HG03432 (cell line): ENCODE results near the gene TSHZ2.
"Not testable (repeated sequence)": the region's sequence is repeated elsewhere in the genome, so short reads cannot be mapped to it uniquely, and the experiment has no call there.

ENCODE experiments used
- ATAC-seq: cut with Tn5 transposase; IDR thresholded peaks from one replicate; pipeline ENCODE4 v1.9.1; 2021; ENCODE audit warnings: mild to moderate bottlenecking, moderate library complexity; ENCODE audit not compliant: unreplicated experiment

Gene TSHZ2

DNA sequence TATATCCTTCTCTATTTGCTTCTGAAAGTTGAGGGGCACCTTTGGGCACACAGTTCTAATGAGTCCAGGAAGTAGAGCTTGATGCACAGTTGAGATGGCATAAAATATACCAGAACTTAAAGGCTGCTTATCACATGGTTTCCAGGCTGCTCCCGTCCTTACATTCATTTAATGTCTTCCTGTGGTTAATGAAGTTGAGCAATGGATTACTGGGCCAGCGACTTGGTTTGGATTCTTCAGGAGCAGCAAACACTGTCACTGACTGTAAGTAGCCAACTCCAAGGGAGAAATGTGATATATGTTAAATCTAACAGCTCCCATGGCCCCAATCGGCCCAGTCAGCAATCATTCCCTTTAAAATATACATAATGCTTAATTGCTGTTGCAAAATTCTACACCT lies 9.0 kb upstream of the TSHZ2 start:
- ATAC-seq: no peak

DNA sequence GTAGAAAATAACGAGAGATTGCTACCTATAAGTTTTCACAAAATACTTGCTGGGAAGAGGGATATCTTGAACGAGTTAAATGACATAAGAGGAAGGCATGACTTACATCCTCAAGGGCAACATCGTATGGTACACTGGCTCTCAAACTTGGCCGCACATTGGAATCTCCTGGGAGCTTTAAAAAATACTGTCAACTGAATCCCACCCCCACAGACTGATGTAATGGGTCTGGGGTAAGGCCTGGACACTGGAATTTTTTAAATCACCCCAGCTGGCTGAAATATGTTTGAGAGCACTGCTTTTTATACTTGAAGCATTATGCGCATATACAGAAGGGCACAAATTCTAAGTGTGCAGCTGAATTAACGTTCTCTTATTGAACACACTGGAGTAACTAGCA lies 8.0 kb upstream of the TSHZ2 start:
- ATAC-seq: no peak

DNA sequence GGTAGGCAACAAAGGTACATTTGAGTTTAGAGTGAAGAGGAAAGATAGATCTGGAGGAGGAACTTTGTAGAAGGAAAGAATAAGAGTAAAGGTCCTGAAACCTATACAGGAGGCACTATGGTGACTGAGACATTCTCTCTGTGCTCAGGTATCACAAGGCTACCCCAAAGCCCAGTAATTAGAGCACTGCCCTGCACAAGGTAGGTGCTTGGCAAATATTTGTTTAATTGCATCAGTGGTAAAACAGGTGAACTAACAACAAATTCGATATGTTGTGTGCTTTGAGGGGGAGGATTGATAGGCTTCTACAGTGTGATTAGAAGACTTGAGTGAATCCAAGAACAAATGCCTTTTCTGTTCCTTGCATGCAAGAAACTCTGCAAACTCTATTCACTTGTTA lies 6.8 kb upstream of the TSHZ2 start:
- ATAC-seq: no peak

DNA sequence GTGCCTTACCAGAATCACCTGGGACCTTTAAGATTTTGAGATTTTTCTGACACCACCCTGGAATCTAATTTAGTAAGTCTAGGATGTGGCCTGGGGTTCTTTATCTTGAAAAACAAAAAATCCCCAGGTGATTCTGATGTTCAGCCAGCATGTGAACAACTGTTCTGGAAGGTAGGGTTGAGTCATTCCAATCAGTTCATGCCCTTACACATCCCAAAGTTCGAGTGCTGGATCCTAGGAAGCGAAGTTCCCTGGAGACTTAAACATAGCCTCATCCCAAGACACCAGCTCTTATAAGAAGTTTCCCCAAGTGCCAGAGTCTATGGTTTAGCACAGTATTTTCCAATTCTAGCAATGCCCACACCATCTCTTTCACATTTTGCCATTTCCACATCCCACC lies 6.3 kb upstream of the TSHZ2 start:
- ATAC-seq: no peak

DNA sequence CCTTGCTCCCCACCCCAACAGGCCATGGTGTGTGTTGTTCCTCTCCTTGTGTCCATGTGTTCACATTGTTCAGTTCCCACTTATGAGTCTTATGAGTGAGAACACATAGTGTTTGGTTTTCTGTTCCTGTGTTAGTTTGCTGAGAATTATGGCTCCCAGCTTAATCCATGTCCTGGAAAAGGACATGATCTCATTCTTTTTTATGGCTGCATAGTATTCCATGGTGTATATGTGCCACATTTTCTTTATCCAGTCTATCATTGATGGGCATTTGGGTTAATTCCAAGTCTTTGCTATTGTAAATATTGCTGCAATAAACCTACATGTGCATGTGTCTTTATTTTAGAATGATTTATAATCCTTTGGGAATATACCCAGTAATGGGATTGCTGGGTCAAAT lies 5.6 kb upstream of the TSHZ2 start:
- not testable (repeated sequence) for ATAC-seq

DNA sequence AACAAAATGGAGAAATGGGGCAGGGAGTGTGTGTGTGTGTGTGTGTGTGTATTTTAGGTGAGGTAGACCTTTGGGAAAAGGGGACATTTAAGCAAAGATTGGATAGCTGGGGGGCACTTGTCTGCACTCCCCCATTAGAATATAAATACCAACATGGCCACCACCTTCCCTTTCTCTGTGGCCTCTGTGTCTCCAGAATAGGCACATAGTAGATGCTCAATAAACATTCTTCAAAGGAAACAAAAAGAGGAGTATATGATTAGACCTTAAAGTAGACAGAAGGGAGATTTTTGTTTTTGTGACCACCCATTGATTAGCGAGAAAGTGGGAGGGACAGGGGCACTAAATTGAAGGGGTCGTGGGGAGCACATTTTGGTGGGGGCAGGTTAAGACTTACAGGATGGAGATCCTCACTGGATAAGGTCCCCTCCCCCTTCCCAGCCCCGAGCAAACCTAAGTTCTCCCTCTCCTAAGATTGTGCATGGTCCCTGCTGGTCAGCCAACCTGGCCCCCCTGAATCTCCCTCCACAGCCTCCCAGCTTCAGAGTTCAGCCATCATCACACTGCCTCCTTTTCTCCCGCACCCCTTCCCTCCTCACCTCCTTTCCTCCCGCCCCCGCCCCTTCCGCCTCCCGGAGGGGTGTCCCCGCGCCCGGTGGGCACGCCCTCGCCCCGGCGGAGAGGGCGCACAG lies 514 bp upstream of the TSHZ2 start:
- no peak for ATAC-seq

DNA sequence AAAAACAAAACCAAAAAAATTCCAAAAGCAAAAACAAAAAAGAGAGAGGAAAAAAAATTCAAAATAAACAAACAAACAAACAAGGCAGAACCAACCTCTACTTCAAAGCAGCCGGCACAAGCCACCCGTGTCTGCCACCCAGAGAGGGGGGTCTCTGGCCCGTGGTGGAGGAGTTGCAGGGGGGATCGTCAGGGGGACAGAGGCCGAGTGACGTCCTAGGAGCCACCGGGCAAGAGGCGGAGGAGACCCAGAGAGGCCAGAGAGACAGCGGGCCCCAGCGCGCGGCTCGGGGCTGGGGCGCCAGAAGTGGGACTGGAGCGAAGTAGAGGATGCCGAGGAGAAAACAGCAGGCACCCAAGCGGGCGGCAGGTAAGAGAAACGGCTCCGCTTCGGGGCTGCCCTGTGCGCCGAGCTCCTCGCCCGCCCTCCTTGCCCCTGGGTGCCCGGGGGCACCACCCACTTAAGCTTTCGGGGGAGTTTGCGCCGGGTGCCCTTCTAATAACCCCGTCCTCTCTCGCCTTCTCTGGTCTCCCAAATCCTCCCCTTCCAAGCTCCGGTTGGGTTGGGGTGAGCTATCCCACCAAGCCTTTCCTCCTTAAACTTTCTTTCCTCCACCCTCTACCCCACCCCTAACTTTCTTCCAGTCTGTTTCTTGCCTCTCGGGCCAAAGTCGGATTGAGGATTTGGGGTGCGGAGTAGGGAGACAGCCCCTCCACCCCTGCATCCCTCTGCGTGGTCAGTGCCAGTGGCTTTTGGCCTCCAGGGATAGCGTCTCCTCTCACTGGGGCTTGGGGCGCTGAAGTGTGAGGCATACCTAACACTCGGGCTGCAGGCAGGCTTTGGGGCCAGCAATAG lies 1.0 kb downstream of the TSHZ2 start:
- ATAC-seq: no peak

DNA sequence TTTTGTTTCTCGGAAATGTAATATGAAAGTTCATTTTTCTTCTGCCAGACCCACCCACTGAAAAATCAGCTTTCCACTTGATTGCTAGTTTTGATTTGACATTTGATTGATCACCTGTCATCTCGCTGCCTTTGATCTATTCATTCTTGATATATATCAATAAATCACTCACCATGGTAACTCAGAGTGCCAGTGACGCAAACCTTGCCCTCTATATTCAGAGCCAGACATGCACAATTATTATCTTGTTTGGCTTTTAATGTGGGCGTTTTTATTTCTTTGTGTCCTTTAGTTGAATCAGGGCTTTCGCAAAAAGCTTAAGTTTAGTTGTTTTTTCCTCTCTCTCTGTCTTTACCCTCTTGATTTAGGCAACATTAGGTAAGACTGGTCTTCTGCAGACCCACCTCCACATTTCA lies 2.0 kb downstream of the TSHZ2 start:
- no peak for ATAC-seq

DNA sequence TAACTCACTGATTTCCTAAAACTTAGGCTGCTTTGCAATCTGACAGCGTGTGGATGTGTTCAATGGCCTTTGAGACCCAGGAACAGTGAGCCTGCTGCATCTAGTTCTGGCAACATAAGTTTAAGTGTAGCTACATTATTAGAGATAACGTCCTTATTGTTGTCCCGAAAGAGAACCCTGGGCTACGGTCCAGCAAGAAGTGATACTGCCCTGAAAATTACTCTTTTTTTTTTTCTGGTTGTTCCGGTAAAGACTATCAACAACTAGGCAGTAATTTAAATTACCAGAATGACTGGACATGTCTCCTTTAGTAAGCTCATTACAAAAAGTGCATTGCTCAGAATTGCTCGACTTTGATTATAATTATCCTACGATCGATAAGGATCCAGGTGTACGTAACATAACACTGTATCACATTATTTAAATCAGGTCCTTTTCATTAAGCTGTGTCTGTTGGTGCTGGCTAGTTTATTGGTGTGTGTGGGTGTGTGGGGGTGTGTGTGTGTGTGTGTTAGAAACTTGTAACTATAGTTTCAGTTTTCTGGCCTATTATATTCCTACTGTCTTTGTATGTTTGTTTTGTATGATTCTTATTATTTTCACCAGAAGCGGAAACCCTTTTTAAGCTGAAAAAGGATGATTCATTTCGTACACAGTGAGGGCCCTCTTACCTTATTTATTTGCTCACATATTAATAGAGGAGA lies 3.0 kb downstream of the TSHZ2 start:
- ATAC-seq: no peak

DNA sequence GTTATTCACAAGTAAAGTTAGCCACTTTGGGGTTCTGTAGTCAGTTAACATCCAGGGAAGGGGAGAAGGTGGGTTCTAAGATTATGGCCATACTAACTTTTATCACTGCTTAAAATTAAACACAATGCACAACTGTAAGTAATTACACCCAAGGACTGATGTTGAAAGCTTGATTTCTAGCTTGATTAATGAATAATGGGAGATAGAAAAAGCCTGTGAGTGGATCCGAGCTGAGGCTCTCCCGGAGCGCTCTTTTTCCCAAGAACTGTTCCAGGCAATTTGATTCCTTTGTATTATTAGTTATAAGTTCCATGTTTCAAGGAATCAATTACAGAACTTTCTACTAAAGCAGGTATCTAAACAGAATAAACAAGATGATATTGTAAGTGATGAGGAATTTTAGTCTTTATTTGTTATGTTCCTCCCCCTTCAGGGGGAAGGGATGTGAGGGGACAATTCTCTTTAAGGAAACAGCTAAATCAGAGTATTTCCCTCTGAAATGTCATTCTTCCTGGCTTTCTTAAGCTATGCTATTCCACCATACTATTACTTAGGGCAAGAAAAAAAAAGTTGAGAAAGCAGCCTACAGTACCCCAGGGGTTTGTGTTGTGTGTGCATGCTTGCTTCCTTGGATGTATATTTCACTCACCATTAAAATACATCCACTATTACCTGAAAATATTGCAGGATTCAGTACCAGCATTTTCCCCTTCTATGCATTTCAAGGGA lies 3.8 kb downstream of the TSHZ2 start:
- no peak for ATAC-seq

DNA sequence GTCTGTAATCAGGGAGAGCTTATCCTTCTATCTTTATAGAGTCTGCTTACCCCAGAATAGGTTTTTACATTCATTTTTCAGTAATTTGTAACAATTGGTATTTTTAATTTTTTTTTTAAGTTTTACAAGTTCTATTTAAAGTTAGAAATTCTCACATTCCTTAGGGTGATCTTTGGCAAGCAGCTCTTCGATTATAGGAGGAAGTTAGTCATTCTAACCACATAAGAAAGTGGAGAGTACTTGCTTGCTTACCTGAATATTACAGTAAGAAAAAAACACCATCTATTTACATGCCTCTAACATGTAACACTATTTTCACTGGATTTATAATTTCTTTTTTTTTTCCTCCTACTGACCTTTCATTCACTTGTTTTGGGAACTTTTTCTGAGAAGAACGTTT lies 6.7 kb downstream of the TSHZ2 start:
- no peak for ATAC-seq

DNA sequence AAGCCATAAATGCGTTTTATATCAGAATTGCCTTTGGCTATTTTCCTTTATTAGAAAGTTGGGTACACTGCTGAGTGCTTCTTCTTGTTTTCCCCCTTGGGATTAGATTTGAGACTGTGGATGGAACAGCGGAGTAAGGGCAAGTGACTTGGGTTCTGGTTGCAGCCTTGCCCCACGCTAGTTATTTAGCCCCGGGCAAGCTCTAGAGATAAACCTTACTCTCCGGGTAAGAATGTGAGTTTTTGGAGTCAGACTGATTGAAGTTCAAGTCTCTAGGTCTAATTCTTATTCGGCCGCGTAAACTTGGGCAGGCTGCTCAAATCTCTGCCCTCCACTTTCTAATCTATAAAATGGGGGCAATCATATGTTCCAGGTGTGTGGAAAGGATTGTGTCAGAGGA lies 8.9 kb downstream of the TSHZ2 start:
- no peak for ATAC-seq

DNA sequence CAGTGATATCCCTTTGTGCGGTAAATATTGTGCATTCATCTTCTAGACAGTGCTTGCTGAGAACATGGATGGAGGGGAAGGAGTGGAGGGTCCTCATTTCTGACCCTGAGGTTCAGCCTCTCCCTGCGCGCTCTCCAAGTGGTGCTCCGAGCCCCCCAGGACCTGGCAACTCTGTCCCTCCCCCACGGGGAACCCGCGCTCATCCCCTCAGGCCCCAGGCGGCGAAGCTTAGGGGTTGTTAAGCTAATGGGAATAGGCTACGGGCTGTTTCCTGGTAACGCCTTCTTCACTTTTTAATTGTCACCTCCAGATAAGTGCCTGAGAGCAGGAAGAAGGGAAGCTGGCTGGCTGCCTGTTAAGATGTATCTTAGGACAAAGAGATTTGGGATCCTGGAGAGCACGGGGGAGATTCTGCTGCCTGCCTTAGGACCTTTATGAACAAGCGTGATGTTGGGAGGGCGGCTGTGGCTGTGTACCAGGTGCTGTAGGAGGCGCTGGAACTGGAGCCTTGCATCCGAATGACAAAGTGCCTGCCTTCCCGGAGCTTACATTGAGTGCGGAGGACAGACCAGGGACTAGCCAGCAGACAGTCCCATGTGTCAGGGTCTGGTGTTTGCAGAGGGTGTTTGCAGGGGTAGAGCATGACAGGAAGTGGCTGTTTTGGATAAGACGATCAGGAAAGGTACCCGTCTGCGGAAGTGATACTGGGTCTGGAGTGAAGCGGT lies 11.7 kb downstream of the TSHZ2 start:
- ATAC-seq: no peak

DNA sequence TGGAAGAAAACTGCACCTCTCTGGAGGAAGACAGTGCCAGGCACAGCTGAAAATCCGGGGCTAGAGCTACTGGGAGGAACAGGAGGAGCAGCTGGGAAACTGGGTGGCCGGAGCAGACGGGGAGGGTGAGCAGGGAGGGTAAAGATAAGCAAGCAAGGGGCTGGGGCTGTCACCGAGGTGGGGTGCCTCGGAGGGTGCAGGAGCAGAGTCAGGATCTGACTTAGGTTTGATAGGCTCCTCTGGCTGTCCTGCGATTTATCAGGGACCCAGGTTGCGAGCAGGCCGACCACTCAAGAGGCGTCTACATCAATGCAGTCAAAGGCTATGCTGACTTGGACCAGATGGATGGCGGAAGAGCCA lies 12.3 kb downstream of the TSHZ2 start:
- no peak for ATAC-seq

DNA sequence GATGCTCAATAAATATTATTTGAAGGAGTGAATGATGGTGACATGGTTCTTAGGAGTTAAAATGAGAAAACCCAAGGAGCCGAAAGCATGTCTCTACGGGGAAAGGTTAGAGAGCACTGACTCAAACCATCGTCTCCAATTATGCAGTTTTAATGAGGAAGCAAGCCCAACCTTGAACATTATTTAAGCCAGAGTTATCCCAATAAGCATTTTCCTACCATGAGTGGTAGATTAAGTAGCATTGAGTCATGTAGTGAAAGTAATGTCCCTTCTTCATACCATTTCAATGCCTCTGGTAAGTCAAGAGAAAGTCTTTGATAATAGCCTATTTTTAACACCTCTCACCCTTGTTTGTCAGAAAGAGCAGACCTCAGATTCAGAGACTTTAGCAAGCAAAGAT lies 13.5 kb downstream of the TSHZ2 start:
- ATAC-seq: no peak

DNA sequence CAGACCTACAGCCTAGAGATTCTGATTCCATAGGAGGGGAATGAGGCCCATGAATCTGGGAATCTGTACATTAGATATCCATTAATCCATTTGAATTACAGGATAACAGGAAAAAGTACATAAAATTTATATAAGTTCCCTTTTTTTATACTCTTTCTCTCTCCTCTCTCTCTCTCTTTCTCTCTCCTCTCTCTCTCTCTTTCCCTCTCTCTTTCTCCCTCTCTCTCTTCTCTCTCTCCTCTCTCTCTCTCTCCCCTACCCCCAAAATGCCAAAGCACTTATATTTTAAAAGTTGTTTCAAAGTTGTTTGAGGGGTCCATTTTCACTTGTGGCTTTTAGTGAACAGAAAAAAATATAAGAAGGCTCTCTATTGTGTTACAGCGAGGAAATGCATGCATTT lies 15.1 kb downstream of the TSHZ2 start:
- ATAC-seq: no peak

DNA sequence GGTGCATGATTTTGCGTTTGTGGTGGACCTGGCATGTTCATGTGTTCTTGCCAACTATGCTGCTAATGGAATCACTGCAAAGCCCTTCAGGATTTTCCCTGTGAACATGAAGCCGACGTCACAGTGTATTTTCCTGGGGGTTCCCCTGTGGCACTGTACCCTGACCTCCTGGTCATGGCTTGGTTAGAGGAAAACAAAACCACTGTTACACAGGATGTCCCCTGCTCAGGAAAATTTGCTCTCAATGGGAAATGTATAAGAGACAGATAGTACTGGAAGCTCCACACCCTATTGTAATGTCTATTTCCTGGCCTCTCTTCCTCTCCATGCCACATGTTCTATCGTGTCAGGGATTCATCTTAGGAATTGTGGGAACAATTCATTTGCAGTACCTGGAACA lies 19.7 kb downstream of the TSHZ2 start:
- ATAC-seq: no peak

DNA sequence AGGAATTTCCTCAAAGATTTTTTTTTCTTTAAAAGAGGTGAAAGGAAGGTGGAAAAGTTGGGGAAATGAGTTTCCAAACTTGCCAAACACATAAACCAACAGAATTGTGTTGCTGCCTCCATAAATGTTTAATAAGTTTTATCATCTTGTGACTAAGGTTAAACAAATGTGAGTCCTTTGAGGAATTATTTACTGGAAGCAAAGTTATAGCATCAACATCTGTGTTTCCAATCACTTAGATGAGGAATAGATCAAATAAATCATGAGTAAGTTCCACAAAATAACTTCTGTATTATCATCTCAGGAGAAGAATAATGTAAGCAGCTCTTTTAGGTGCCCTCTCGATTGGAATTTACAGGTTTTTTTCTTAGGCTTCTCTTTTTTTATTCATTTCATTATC lies 20.5 kb downstream of the TSHZ2 start:
- no peak for ATAC-seq

DNA sequence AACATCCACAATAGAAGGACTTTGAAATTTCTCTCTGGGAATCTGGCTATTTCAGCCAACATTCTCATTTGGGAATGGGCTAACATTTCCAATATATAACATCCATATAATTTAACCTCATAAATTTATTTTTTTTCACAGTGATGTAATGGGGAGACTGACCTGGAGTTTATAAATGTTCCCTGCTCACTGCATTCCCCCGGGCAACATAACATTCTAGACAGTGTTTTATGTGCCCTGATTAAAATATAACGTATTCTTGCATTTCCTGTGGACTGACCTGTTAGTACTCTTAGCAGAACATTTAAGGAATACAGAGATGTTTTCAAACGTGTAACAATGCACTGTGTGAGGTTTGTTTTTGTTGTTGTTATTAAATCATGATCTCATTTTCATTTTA lies 20.9 kb downstream of the TSHZ2 start:
- ATAC-seq: no peak

DNA sequence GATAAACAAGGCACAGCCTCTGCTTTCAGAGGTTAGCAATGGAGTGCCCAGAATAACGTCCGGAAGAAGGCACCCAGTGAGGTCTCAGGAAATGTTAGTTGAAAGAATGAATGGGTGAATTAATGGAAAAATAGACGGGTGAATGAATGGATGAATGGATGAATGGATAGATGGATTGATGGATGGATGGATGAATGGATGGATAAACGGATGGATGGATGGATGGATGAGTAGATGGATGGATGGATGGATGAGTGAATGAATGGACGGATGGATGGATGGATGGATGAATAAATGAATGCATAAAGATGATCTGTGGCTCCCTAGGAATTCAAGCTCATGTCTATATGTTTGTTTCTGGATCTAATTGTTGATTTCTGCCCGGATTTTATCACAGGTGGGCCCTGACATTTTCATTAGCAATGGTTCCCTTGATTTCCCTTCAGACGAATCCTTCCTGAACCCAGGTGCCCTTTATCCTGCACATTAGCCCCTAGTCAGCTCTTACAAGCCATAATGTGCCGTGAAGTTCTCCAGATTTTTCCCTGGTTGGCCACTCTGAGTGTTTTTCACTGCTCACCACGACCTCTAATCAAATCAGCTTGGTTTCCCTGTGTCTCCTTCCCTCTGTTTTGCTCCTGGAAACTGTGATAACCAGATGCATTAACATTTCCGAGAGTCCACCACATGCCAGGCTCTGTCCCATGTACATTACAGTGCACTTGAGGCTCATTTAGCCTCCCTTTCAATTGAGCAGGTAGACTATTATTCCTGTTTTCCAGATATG lies 22.2 kb downstream of the TSHZ2 start:
- ATAC-seq: no peak
